ENCODE results near the gene FOXN3. TPM values are rescaled to one million over a fixed set of nuclear protein-coding genes. Genes with fewer than 3 reads are reported as not detected.

FOXN3 gene
- total RNA-seq, 4 donors from 2014 or later = 118 to 211 (median 167) TPM

- no peak for DNase-seq (ENCODE audit: low spot score in 2 of 2)
- H3K4me3 ChIP-seq (ENCODE audit: low read depth, poor library complexity, severe bottlenecking) = no peak overlapping the region
- TF ChIP-seq POLR2A (IDR thresholded peaks at IDR 0.05) = no peak
- TF ChIP-seq CTCF (IDR thresholded peaks at IDR 0.05) = no peak
- intact Hi-C loops (cut with DNase I; ENCODE audit: low total_unique reads) = no loop called here
- WGBS, 2 donors = 73 to 75% methylated on average over 2 of the region's 2 CpGs
Observed at GRCh38 chr14:89418976-89419375, 1.9 kb upstream of the FOXN3 start.

- no peak overlapping the region for H3K4me3 ChIP-seq (ENCODE audit: low read depth, poor library complexity, severe bottlenecking)
- intact Hi-C loops (cut with DNase I; ENCODE audit: low total_unique reads) = no loop called here
- 57 to 59% methylated on average over 7 of the region's 7 CpGs for WGBS, 2 donors
- no peak for TF ChIP-seq CTCF (IDR thresholded peaks at IDR 0.05)
- no peak for TF ChIP-seq POLR2A (IDR thresholded peaks at IDR 0.05)
- peak in 1 of 2 donors; percentile 53 for DNase-seq (ENCODE audit: low spot score in 2 of 2)
Observed at GRCh38 chr14:89418452-89418851, 1.4 kb upstream of the FOXN3 start.

- no peak for TF ChIP-seq POLR2A (IDR thresholded peaks at IDR 0.05)
- TF ChIP-seq CTCF (IDR thresholded peaks at IDR 0.05) = peak in 1 of 3 donors; percentile 8
- 1% methylated on average over 28 to 47 of the region's 51 CpGs for WGBS, 2 donors
- intact Hi-C loops (cut with DNase I; ENCODE audit: low total_unique reads) = no loop called here
- peak overlapping the region; percentile 52 for H3K4me3 ChIP-seq (ENCODE audit: low read depth, poor library complexity, severe bottlenecking)
- peak; percentile 71 to 92 for DNase-seq (ENCODE audit: low spot score in 2 of 2)
Observed at GRCh38 chr14:89417465-89418225, 612 bp upstream of the FOXN3 start.

- TF ChIP-seq CTCF (IDR thresholded peaks at IDR 0.05) (no peak), POLR2A (IDR thresholded peaks at IDR 0.05) (peak in 1 of 2 donors; percentile 10)
- intact Hi-C loops (cut with DNase I; ENCODE audit: low total_unique reads) = no loop called here
- WGBS, 2 donors = 0% methylated on average over 50 to 76 of the region's 98 CpGs
- DNase-seq (ENCODE audit: low spot score in 2 of 2) = peak; percentile 100
- H3K4me3 ChIP-seq (ENCODE audit: low read depth, poor library complexity, severe bottlenecking) = peak overlapping the region; percentile 68
Observed at GRCh38 chr14:89416002-89416995, 734 bp downstream of the FOXN3 start.

- no peak for DNase-seq (ENCODE audit: low spot score in 2 of 2)
- TF ChIP-seq CTCF (IDR thresholded peaks at IDR 0.05) (no peak), POLR2A (IDR thresholded peaks at IDR 0.05) (no peak)
- WGBS, 2 donors = 13 to 24% methylated on average over 5 of the region's 5 CpGs
- intact Hi-C loops (cut with DNase I; ENCODE audit: low total_unique reads) = no loop called here
- no peak overlapping the region for H3K4me3 ChIP-seq (ENCODE audit: low read depth, poor library complexity, severe bottlenecking)
Observed at GRCh38 chr14:89415159-89415558, 1.9 kb downstream of the FOXN3 start.

Data from lower leg skin (tissue), 4 donors.